Measurements from ENCODE around the gene DPP7.

- TF ChIP-seq POLR2AphosphoS5 (IDR thresholded peaks at IDR 0.05; ENCODE audit: insufficient read depth in 1 of 2, low read depth in 1 of 2) (no peak), CTCF (IDR thresholded peaks at IDR 0.05) (no peak), POLR2A (IDR thresholded peaks at IDR 0.05) (no peak)
Observed at GRCh38 chr9:137076636-137077009, 37.9 kb downstream of the DPP7 start.

Measured in vagina (tissue), 2 donors.